Left hindlimb (tissue), 1 donor: ENCODE data around the gene MYLK.

Experiments
- DNase-seq: peaks from one replicate; pipeline ENCODE4 v3.0.0-alpha.2; 2018

MYLK gene

DNA sequence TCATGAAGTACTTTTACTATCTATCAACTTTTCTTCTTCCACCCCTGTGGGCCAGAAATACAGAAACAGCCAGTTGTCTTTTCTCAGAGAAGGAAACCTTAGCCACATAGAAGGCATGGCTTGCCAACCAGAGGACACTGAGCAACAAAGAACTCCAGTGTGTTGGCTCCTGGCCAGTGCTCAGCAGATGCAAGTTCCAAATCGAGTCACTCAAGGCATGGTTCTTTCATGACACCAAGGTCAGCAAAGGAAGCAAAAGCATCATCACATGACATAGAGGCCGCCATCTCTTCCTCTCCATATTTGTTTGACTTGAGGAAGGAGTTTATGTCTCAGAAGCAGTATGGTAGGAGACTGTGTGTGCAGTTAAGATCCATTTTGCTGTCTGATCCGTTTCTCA, 92.2 kb downstream of the MYLK start:
- DNase-seq = peak; percentile 53

DNA sequence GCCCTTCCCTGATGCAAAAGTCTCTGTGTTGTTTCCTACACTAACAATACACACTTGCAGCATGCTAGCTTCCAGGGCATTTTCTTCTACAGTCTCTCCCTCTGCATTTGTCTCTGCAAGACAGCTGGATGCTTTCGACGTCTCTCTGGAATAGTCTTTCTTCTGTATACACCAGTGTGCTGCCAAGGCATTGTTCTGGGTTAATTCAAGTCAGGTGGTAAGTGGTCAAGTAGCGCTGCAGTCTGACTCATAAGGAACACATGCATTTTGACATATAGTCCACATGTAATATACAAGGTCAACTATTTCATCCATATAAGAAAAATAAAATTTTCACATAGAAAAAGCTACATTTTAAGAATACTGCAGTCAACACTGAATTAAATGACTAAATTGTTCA, 92.7 kb downstream of the MYLK start:
- DNase-seq = no peak

DNA sequence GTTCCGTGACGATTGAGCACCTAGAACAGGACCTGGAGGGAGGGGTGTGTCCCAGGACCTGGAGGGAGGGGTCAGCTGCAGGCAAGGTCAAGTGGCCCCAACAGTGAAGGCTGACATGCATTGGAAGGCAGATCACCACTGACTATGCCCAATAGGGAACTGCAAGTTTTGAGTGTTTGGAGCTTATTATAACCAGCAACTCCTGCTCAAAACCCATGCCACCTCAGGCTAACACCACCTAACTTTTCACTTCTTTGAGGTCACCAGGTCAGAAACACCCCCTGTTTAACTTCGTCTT, 93.1 kb downstream of the MYLK start:
- DNase-seq = no peak

DNA sequence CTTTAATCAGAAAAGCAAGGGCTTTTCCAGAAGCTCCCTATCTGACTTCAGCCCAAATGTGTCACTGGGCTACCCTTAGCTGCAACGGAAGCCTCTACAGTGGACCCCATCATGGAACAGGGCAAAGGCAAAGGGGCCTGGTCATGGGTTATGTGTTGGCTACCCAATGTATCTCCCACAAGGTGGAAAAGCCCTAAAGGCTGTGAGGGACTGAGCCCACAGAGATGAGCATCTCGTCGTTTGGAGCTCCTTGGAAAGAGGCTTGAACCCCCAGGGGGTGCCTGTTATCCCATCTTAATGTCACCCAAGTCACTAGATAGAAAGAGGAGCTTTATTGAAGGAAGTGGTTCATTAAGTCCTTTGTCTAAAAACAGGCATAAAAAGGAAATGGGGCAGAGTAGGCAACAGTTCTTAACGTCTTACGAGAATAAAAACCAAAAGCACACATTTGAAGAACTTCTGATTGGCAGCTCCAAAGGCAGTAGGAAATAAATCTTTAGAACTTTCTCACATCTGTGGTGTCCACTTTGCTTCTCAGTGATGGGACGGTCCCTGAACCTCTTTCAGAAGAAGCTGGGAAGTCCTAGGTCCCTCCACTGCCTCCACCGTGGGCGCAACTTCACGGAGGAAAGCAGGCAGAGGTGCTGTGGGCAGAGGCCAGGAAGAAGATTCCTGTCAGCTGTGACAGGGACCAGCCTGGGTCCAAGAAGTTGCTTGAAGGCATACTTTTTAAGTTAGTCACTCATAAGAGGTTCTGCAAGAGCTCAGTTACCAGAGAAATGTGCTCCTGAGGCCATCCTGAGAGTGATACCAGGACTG, 93.7 kb downstream of the MYLK start:
- DNase-seq = no peak

- no peak for DNase-seq
Measured at GRCh38 chr3:123789760-123790159, 94.4 kb downstream of the MYLK start.

- DNase-seq = no peak
Measured at GRCh38 chr3:123789160-123789559, 95.0 kb downstream of the MYLK start.

DNA sequence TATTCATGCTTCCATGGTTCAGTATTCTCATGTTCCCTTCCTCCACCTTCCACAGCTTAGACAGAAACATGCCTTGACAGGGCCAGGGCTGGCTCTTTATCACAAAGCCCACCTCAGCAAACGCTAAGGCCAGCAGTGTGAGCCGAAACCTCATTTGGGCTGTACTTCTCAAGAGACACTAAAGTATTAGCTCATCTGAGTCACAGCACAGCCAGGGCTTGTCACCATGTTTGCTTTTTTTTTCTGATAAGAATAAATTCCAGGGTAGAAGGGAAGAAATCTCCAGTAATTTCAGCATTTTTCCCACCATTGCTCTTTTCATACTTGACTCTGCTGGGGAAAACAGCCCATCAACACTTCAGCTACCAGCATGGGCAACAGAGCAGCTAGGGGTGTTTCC, 95.4 kb downstream of the MYLK start:
- DNase-seq = no peak

- DNase-seq = no peak
Measured at GRCh38 chr3:123787133-123787532, 97.0 kb downstream of the MYLK start.

GRCh38 chr3:123785602-123786001, 98.5 kb downstream of the MYLK start:
- DNase-seq = no peak

- DNase-seq = no peak
Measured at GRCh38 chr3:123783811-123784210, 100.3 kb downstream of the MYLK start.

- no peak for DNase-seq
Measured at GRCh38 chr3:123783050-123783689, 101.0 kb downstream of the MYLK start.

DNA sequence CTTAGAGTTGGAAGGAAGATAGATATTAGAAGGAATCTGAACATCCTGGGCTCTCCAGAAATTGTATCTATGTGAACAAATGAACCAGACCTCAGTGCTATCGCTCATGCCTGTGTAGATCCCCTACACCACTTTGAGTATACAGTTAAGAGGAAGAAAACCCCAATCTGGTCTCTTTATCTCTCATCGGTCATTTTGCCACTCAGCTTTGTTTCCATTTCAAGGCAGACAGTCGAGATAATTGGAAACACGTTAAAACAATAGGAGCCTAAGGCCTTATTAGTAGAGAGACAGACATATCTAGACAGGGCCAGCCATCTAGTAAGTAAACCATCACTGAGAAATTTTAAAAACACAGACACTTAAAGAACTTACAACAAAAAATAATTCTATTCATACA, 101.6 kb downstream of the MYLK start:
- DNase-seq = no peak

DNA sequence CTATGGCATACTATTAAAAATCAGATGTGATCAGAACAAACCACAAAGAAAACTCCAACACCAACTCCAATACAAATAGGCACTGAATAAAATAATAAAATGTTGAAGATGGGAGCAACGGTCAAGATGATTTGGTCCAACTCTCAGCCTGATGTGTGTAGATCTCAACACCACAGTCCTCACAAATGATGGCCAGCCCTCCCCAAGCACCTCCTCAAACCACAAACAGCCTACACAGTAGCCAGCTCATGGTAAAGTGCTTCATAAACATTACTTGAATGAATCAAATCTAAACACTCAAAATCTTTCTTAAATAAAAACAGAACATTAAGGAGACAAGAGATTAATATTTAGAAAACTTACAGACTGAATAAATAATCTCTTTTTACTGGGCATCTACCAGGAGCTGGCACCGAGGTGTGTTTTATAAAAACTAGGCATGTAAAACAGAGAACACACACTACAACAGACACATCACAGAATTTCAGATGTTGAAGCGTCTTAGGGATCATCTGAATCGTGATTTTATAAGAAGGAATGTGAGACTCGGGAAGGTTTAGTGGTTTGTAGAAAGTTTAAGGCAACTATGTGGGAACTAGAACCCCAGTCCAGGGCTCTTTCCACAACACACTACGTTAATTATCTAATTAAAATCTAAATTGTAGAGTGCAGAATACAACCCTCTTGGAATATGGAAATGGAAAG, 102.4 kb downstream of the MYLK start:
- no peak for DNase-seq

DNA sequence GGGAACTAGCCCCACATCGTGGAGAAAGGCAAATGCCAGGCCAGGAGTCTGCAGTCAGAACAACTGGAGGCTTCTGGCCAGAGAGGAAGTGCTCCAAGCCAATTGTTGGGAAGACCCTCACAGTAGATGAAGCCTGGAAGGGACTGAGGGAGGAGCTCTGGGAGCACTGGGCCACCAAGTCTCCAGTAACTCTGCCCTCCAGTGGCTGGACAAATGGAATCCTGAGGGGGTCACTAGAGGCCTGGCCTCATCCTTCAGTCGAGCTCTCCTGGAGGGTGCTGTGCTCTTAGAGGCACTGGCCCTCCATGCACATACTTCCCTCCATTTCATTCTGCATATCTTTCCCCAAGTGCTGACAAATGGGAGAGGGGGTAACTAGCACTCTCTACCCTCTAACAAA, 103.0 kb downstream of the MYLK start:
- no peak for DNase-seq

- DNase-seq = no peak
Measured at GRCh38 chr3:123780656-123781055, 103.5 kb downstream of the MYLK start.

- no peak for DNase-seq
Measured at GRCh38 chr3:123779655-123780231, 104.4 kb downstream of the MYLK start.

DNA sequence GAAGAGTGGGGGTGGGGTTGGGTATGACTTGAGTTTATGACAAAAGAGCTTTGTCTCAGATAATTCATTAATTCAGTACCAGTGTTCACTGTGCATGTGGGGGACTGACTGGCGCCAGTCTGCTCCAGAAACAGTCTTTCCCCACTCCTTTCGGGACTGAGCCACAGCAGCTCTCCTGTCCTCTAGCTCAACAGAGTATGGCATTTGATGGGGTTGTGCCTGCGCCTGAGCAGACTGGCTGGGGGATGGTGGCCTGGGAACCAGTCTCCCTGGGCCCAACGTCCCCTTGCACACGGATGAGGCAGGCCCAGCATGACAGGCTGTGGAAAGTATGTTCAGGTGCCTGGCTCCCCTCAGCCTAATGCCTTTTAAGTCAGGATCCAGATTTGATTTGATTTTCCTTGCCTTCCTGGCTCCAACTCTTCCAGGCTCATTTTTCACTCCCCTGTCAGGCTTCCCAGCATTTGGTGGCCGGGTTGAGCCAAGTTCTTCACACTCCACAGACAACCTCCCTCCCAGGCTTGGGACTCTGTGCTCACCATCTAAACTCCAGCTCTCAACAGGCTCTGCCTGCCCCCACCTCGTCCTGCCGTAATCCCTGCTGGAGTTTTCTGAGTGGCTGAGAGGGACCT, 105.0 kb downstream of the MYLK start:
- DNase-seq = peak; percentile 70

DNA sequence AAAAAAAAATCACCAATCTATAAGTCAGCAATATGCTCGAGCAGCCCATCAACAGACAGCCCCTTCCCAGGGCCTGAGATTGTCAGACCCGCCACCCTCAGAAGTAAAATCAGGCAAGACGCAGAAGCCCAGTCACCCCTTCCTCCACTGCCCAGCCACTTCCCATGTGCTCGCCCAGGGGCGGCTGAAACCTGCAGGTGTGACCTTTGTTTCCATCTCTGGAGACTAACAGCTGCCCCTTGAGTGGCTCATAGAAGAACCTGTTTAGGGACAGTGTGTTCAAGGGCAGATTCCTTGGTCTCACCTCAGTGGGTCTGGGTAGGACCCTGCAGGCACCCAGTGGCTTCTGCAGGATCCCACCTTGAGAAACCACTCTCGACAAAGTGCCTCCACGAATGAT, 105.6 kb downstream of the MYLK start:
- DNase-seq = no peak

DNA sequence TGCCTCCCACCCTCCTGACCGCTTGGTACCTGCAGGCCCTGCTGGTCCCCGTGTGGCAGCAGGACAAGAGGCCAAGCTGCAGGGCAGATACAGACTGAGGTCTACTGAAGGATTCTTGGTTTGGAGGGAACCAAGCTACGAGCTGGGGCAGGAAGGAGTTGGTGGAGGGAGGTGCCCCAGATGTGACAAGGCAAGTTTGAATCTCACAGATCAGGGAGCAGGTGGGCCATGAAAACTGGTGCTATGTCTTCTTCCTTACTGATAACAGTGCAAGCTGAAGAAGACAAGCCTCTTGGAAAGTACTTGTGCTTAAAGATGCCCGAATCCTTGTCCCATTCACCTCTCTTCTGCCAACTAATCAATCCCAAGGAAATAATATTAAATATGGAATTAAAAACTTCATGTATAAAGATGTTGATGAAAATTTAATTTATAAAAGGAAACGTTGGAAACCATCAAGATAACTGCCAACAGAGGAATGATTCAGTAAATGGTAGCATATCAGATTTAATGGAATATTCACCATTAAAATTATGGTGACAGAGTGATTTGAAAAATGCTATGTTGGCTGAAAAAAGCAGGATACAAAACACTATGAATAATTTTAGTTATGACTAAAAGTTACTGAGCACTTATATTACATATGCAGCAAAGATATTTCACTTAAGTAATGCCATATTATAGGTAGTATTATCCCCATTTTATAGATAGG, 107.9 kb downstream of the MYLK start:
- no peak for DNase-seq

DNA sequence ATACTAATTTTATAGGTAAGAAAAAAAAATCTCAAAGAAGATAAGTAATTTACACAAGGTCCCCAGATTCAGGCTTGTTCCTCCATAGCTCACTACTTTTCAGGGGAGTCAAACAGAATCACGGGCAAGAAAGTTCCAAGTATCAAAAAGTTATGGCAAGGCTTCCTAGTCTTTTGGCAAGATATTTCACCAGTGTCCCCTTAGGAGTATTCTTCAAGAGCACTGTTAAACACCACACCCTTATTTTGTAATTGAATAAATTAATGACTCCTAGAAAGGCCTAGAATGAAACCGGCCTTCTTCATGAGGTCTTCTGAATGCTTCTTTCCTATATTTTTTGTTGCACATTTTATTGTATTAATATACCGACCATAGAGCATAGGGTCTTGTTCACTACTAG, 109.7 kb downstream of the MYLK start:
- DNase-seq = no peak

DNA sequence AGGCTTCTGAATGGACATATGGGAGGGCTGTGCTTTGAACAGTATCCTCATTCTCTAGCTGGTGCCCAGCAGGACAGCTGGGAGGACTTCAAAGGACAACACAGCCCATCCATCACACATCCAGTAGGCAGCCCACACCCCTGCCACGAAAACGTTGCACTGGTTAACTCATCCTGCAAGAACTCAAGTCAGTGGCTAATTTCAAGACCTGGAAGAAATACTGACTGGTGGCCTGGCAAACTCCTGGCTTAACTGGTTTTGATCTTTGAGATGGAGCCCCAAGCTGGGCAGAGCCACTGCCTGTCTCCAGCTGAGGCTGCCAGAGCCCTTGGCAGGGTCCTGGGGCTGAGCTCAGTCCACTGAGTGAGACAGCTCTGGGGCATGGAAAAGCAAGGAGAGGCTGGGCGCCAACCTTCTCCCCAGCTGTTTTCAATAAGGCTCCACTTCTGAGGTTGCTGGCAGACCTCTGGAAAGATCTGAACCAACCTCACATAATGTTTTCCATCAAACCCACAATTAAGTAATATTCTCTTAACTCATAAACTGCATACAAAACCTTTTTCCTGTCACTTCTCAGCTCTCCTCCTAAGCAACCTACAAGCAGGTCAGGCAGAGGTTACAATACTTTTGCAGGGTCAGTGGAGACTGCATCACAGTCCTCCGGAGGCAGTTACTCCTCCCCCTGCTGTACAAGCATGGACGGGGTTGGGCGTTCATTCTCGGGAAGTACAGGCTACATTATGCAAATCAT, 110.3 kb downstream of the MYLK start:
- peak; percentile 88 for DNase-seq

DNA sequence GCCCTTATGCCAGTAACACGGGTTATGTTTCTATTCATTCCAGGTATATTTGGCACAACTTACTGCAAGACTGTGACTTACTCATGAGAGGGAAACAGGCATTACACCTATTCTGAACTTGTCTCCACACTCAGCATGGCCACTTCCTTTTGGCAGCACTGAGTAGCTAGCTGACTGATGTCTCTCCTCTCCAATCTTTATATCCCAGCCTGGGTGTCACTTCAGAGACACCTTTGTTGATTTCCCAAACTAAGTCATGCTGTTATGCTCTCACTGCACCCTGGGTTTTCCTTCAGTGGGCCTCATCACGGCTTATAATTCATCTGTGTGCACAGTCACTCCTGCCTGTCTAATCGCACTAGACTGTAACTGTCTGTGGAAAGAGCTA, 114.8 kb downstream of the MYLK start:
- no peak for DNase-seq
